Hepatocyte (in vitro differentiated cells): ENCODE data around the gene FBXL7.

Experiments used
- EZH2 ChIP-seq: fragments of 200-600 bp; sonication (generic); IDR thresholded peaks from 2 replicates; pipeline ENCODE4 v1.6.1; 2016; ENCODE audit warnings: antibody characterized with exemption, mild to moderate bottlenecking, borderline replicate concordance
- EZH2phosphoT487 ChIP-seq: fragments of 200-600 bp; sonication (generic); IDR thresholded peaks from one replicate; pipeline ENCODE4 v1.6.1; 2018; ENCODE audit warnings: antibody characterized with exemption, mild to moderate bottlenecking, low read depth, moderate library complexity; ENCODE audit not compliant: unreplicated experiment, severe bottlenecking
- TF ChIP-seq, protein P1 (sequence below): fragments of 200-600 bp; sonication (generic); IDR thresholded peaks from 2 replicates; pipeline ENCODE4 v1.5.1; 2016; ENCODE audit warnings: antibody characterized with exemption, mild to moderate bottlenecking; ENCODE audit not compliant: poor library complexity

DNA sequence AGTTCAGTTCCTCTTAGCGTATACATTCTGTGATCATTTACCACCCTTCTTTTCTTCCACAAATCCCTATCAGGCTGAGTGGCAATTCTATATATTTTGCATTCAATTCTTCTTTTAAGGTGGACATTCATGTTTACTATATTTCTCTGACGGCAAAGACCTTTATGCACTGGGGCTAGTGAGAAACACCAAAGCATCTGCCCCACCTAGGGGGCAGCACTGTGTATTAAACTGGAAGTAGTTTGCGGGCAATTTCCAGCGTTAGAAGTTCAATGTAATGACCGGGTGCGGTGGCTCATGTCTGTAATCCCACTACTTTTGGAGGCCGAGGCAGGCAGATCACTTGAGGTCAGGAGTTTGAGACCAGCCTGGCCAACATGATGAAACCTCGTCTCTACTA lies 27.9 kb upstream of the FBXL7 start:
- TF ChIP-seq EZH2 (no peak), EZH2phosphoT487 (no peak)
- TF ChIP-seq, protein P1, sequence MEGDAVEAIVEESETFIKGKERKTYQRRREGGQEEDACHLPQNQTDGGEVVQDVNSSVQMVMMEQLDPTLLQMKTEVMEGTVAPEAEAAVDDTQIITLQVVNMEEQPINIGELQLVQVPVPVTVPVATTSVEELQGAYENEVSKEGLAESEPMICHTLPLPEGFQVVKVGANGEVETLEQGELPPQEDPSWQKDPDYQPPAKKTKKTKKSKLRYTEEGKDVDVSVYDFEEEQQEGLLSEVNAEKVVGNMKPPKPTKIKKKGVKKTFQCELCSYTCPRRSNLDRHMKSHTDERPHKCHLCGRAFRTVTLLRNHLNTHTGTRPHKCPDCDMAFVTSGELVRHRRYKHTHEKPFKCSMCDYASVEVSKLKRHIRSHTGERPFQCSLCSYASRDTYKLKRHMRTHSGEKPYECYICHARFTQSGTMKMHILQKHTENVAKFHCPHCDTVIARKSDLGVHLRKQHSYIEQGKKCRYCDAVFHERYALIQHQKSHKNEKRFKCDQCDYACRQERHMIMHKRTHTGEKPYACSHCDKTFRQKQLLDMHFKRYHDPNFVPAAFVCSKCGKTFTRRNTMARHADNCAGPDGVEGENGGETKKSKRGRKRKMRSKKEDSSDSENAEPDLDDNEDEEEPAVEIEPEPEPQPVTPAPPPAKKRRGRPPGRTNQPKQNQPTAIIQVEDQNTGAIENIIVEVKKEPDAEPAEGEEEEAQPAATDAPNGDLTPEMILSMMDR: no peak
